KMS-11 (cell line): Measurements from ENCODE around the gene PRPF6.
"Not testable (repeated sequence)": the region's sequence is repeated elsewhere in the genome, so short reads cannot be mapped to it uniquely, and the experiment has no call there.

Source experiments
- H2AFZ ChIP-seq: fragments of 200-600 bp; sonication (generic); 2 replicates; pipeline ENCODE4 v1.6.1; 2016; ENCODE audit warnings: antibody characterized with exemption, mixed run types, low read depth
- H3K27ac ChIP-seq: fragments of 200-600 bp; sonication (generic); 2 replicates; pipeline ENCODE4 v1.6.1; 2016; ENCODE audit warnings: mild to moderate bottlenecking, mixed run types
- H3K27me3 ChIP-seq: fragments of 200-600 bp; sonication (generic); 2 replicates; pipeline ENCODE4 v1.6.1; 2017; ENCODE audit warnings: mild to moderate bottlenecking, low read depth, mixed run types, moderate library complexity; ENCODE audit not compliant: insufficient read depth
- H3K36me3 ChIP-seq: fragments of 200-600 bp; sonication (generic); 2 replicates; pipeline ENCODE4 v1.6.1; 2017; ENCODE audit warnings: mild to moderate bottlenecking, mixed run types; ENCODE audit not compliant: insufficient read depth
- H3K4me1 ChIP-seq: fragments of 200-600 bp; sonication (generic); 2 replicates; pipeline ENCODE4 v1.6.1; 2016; ENCODE audit warnings: mild to moderate bottlenecking, low read depth, mixed run types; ENCODE audit not compliant: poor library complexity, severe bottlenecking
- H3K4me2 ChIP-seq: fragments of 200-600 bp; sonication (generic); 2 replicates; pipeline ENCODE4 v1.7.0; 2016; ENCODE audit warnings: mild to moderate bottlenecking, mixed run types
- H3K4me3 ChIP-seq: fragments of 200-600 bp; sonication (generic); IDR thresholded peaks from 2 replicates; pipeline ENCODE4 v1.6.1; 2017; ENCODE audit warnings: low read depth, low read length, mixed read lengths; ENCODE audit not compliant: insufficient read depth
- H3K79me2 ChIP-seq: fragments of 200-600 bp; sonication (generic); 2 replicates; pipeline ENCODE4 v1.6.1; 2016; ENCODE audit warnings: low read depth, mixed run types; ENCODE audit not compliant: insufficient read depth
- H3K9ac ChIP-seq: fragments of 200-600 bp; sonication (generic); 2 replicates; pipeline ENCODE4 v1.6.1; 2016; ENCODE audit warnings: mild to moderate bottlenecking, mixed run types
- H4K20me1 ChIP-seq: fragments of 200-600 bp; sonication (generic); 2 replicates; pipeline ENCODE4 v1.6.1; 2016; ENCODE audit warnings: mild to moderate bottlenecking, mixed run types; ENCODE audit not compliant: insufficient read depth
- CTCF ChIP-seq: fragments of 200-600 bp; sonication (generic); conservative IDR thresholded peaks from 2 replicates; pipeline ENCODE4 v1.6.1; 2017; ENCODE audit warnings: low read depth, mild to moderate bottlenecking, antibody characterized with exemption, low read length, moderate library complexity, mixed read lengths

Gene PRPF6

GRCh38 chr20:63973160-63973479, 7.8 kb upstream of the PRPF6 start:
- peaks cover 12% of the 10 kb centered on the region for H3K79me2 ChIP-seq
- no peak for TF ChIP-seq CTCF
- no peak overlapping the region for H3K4me2 ChIP-seq
- no peak overlapping the region for H3K4me3 ChIP-seq
- no peak overlapping the region for H3K9ac ChIP-seq
- peaks cover 25% of the 10 kb centered on the region for H3K4me1 ChIP-seq
- no peaks in the 10 kb centered on the region for H3K36me3 ChIP-seq
- peaks cover 11% of the 10 kb centered on the region; the same call in 1 of the 2 replicates for H3K27me3 ChIP-seq
- H2AFZ ChIP-seq, result no peak overlapping the region
- H4K20me1 ChIP-seq, result no peaks in the 10 kb centered on the region
- no peak overlapping the region for H3K27ac ChIP-seq

- peak overlapping the region; percentile 44 for H3K4me2 ChIP-seq
- peak; percentile 97 for TF ChIP-seq CTCF
- no peak overlapping the region for H3K27ac ChIP-seq
- H3K4me3 ChIP-seq, result no peak overlapping the region
- peaks cover 5% of the 10 kb centered on the region for H3K79me2 ChIP-seq
- H4K20me1 ChIP-seq, result no peaks in the 10 kb centered on the region
- no peak overlapping the region for H3K9ac ChIP-seq
- H2AFZ ChIP-seq, result no peak overlapping the region
- H3K36me3 ChIP-seq, result no peaks in the 10 kb centered on the region
- H3K27me3 ChIP-seq, result peaks cover 11% of the 10 kb centered on the region; the same call in 1 of the 2 replicates
- H3K4me1 ChIP-seq, result peaks cover 25% of the 10 kb centered on the region
Observed at GRCh38 chr20:63973636-63974401, 7.1 kb upstream of the PRPF6 start.

GRCh38 chr20:63974402-63975200, 6.3 kb upstream of the PRPF6 start:
- Histone ChIP-seq H3K4me1 (peaks cover 23% of the 10 kb centered on the region), H4K20me1 (no peaks in the 10 kb centered on the region), H2AFZ (no peak overlapping the region), H3K4me3 (no peak overlapping the region), H3K79me2 (no peaks in the 10 kb centered on the region), H3K27me3 (peaks cover 11% of the 10 kb centered on the region; the same call in 1 of the 2 replicates), H3K4me2 (no peak overlapping the region; the same call in 1 of the 2 replicates), H3K36me3 (no peaks in the 10 kb centered on the region), H3K27ac (no peak overlapping the region), H3K9ac (no peak overlapping the region)
- TF ChIP-seq CTCF, result no peak

- peaks cover 28% of the 10 kb centered on the region for H3K4me1 ChIP-seq
- not testable (repeated sequence) for H3K27ac ChIP-seq, H3K9ac ChIP-seq, H3K27me3 ChIP-seq, H3K4me3 ChIP-seq, H3K36me3 ChIP-seq, H2AFZ ChIP-seq, H4K20me1 ChIP-seq, H3K79me2 ChIP-seq, H3K4me2 ChIP-seq
Observed at GRCh38 chr20:63976511-63976910, 4.4 kb upstream of the PRPF6 start.
